ENCODE results near the gene GNAT1.

- no peak for TF ChIP-seq SP1 (IDR thresholded peaks at IDR 0.05)
- TF ChIP-seq ARNT (IDR thresholded peaks at IDR 0.05), result no peak
- TF ChIP-seq BHLHE40 (IDR thresholded peaks at IDR 0.05; ENCODE audit: borderline replicate concordance), result no peak
- no peak for TF ChIP-seq SUZ12 (IDR thresholded peaks at IDR 0.05)
- TF ChIP-seq FOXM1 (IDR thresholded peaks at IDR 0.05; ENCODE audit: borderline replicate concordance), result no peak
- no peak for TF ChIP-seq L3MBTL2 (conservative IDR thresholded peaks at IDR 0.05)
- TF ChIP-seq ZNF384 (IDR thresholded peaks at IDR 0.05), result no peak
These were observed 1.4 kb upstream of the GNAT1 start for GRCh38 chr3:50189989-50190388.
